ENCODE results near the gene PRMT9. TPM values are rescaled to one million over a fixed set of nuclear protein-coding genes. Genes with fewer than 3 reads are reported as not detected.

PRMT9 gene
- total RNA-seq, 4 donors from 2014 or later, result 3.5 to 63.3 (median 25.6) TPM

GRCh38 chr4:147635348-147635747 lies 48.6 kb downstream of the PRMT9 start:
- H3K27me3 ChIP-seq, result no peaks in the 10 kb centered on the region
- no peak overlapping the region for H3K4me3 ChIP-seq
- intact Hi-C loops (cut with DNase I; ENCODE audit: low total_unique reads), result no loop called here
- no peak for TF ChIP-seq POLR2A (IDR thresholded peaks at IDR 0.05)
- TF ChIP-seq, protein P1, sequence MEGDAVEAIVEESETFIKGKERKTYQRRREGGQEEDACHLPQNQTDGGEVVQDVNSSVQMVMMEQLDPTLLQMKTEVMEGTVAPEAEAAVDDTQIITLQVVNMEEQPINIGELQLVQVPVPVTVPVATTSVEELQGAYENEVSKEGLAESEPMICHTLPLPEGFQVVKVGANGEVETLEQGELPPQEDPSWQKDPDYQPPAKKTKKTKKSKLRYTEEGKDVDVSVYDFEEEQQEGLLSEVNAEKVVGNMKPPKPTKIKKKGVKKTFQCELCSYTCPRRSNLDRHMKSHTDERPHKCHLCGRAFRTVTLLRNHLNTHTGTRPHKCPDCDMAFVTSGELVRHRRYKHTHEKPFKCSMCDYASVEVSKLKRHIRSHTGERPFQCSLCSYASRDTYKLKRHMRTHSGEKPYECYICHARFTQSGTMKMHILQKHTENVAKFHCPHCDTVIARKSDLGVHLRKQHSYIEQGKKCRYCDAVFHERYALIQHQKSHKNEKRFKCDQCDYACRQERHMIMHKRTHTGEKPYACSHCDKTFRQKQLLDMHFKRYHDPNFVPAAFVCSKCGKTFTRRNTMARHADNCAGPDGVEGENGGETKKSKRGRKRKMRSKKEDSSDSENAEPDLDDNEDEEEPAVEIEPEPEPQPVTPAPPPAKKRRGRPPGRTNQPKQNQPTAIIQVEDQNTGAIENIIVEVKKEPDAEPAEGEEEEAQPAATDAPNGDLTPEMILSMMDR (IDR thresholded peaks at IDR 0.05), result no peak
- H3K4me1 ChIP-seq, result no peaks in the 10 kb centered on the region
- no peaks in the 10 kb centered on the region for H3K36me3 ChIP-seq
- DNase-seq, result no peak
- no peak overlapping the region for H3K27ac ChIP-seq
- H3K9me3 ChIP-seq, result peaks cover 0 to 7% of the 10 kb centered on the region in 2 donors

DNA sequence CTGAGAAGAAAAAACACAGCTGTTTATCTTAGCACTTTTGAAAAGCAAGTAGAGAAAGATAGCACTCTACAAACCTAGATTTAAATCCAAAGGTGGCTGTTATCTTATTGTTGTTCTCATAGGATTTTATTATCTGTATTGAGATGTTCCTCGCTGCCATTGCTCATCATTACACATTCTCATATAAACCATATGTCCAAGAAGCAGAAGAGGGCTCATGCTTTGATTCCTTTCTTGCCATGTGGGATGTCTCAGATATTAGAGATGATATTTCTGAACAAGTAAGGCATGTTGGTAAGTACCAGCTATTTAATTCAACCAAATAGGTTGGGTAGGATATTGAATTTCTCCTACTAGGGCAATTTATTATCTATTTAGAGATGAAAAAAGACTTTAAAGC lies 50.3 kb downstream of the PRMT9 start:
- Histone ChIP-seq H3K27me3 (no peaks in the 10 kb centered on the region), H3K9me3 (peaks cover 0 to 7% of the 10 kb centered on the region in 2 donors), H3K27ac (no peak overlapping the region), H3K36me3 (no peaks in the 10 kb centered on the region), H3K4me3 (no peak overlapping the region), H3K4me1 (no peaks in the 10 kb centered on the region)
- intact Hi-C loops (cut with DNase I; ENCODE audit: low total_unique reads), result no loop called here
- DNase-seq, result no peak
- TF ChIP-seq, protein P1 (IDR thresholded peaks at IDR 0.05), result no peak
- TF ChIP-seq POLR2A (IDR thresholded peaks at IDR 0.05), result no peak

- Histone ChIP-seq H3K36me3 (no peaks in the 10 kb centered on the region), H3K4me3 (no peak overlapping the region), H3K4me1 (no peaks in the 10 kb centered on the region), H3K27me3 (no peaks in the 10 kb centered on the region), H3K9me3 (peaks cover 0 to 7% of the 10 kb centered on the region in 2 donors), H3K27ac (no peak overlapping the region)
- no peak for TF ChIP-seq POLR2A (IDR thresholded peaks at IDR 0.05)
- TF ChIP-seq, protein P1 (IDR thresholded peaks at IDR 0.05), result no peak
- DNase-seq, result no peak
- intact Hi-C loops (cut with DNase I; ENCODE audit: low total_unique reads), result no loop called here
These were observed 50.9 kb downstream of the PRMT9 start for GRCh38 chr4:147633113-147633512.

DNA sequence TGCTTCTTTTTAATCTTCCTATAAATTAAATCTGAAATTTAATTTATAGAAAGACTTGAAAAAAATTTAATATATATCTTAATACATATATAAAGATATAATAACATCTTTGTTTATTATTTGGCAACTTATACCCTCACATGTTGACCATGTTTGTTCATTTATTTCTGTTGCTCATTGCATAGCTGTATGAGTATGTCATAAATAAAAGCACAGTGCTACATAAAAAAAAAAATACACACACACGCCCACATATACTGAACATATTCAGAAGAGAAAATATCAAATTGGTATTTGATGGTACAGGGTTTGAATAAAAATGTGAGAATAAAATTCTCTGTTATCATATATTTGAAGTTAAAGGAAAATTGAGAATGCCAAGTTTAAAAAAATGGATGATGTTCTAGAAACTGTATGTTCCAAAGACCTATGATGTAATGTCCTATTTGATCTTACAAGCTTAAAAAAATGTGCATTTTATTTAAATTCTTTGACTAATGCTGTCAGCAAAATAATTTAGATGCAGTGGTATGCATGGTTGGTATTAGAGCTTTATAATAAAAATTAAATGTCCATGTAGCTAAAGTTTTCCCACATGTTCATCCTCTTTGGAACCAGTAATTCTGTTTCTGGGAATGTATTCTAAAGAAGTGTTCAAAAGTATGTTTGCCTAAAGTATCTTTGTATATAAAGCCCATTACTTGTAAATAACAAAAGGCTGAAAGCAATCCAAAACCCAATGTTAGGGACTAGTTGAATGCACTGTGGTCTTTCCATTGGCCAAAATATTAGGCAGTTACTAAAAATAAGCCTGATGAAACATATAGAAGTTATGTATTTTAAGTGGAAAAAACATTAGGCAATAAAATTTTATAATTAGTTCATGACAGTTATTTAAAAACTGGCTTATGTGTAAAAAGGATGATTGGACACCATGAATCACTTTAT lies 53.9 kb downstream of the PRMT9 start:
- Histone ChIP-seq H3K27ac (no peak overlapping the region), H3K4me3 (no peak overlapping the region), H3K9me3 (no peaks in the 10 kb centered on the region), H3K36me3 (no peaks in the 10 kb centered on the region), H3K4me1 (no peaks in the 10 kb centered on the region), H3K27me3 (no peaks in the 10 kb centered on the region)
- DNase-seq, result no peak
- intact Hi-C loops (cut with DNase I; ENCODE audit: low total_unique reads), result no loop called here
- TF ChIP-seq, protein P1 (IDR thresholded peaks at IDR 0.05), result no peak
- TF ChIP-seq POLR2A (IDR thresholded peaks at IDR 0.05), result no peak

DNA sequence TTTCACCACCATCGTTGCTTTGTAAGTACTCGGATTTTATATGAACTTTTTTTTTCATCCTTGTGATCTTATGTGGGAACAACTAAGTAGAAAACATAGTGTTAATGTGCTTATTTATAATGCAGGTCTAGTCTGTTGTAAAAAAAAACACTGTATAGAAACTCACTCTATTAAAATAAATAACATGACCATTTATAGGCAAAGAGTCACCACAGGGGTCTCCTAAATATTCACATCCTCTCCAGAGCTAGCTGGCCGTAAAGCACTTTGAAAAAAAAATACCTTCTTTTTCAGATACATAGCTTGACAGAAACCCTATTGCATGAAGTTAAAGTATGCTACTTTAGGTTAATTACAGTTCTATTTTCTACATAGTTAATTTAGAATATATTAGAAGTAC lies 55.5 kb downstream of the PRMT9 start:
- H3K4me1 ChIP-seq, result no peaks in the 10 kb centered on the region
- H3K27ac ChIP-seq, result no peak overlapping the region
- no peaks in the 10 kb centered on the region for H3K9me3 ChIP-seq
- intact Hi-C loops (cut with DNase I; ENCODE audit: low total_unique reads), result no loop called here
- H3K27me3 ChIP-seq, result no peaks in the 10 kb centered on the region
- no peaks in the 10 kb centered on the region for H3K36me3 ChIP-seq
- H3K4me3 ChIP-seq, result no peak overlapping the region
- DNase-seq, result no peak
- TF ChIP-seq POLR2A (IDR thresholded peaks at IDR 0.05), result no peak
- TF ChIP-seq, protein P1 (IDR thresholded peaks at IDR 0.05), result no peak
